Fibroblast of skin of back (primary cell): ENCODE measurements around the gene PXK.

Source experiments
- DNase-seq: peaks from one replicate; pipeline ENCODE4 v3.0.0-alpha.2; 2013

PXK gene

GRCh38 chr3:58384381-58385090, 51.8 kb downstream of the PXK start:
- DNase-seq, result no peak

- peak; percentile 91 for DNase-seq
Observed at GRCh38 chr3:58386626-58387365, 54.1 kb downstream of the PXK start.

- no peak for DNase-seq
Observed at GRCh38 chr3:58387650-58388546, 55.2 kb downstream of the PXK start.

- peak; percentile 79 for DNase-seq
Observed at GRCh38 chr3:58388550-58389091, 55.9 kb downstream of the PXK start.

- no peak for DNase-seq
Observed at GRCh38 chr3:58391156-58391865, 58.6 kb downstream of the PXK start.

GRCh38 chr3:58392181-58392580, 59.5 kb downstream of the PXK start:
- DNase-seq, result no peak

GRCh38 chr3:58394339-58394738, 61.6 kb downstream of the PXK start:
- no peak for DNase-seq

- DNase-seq, result no peak
Observed at GRCh38 chr3:58398669-58399333, 66.1 kb downstream of the PXK start.

GRCh38 chr3:58403513-58404109, 70.9 kb downstream of the PXK start:
- DNase-seq, result no peak

- DNase-seq, result peak; percentile 67
Observed at GRCh38 chr3:58404396-58404795, 71.7 kb downstream of the PXK start.

- no peak for DNase-seq
Observed at GRCh38 chr3:58408906-58409305, 76.2 kb downstream of the PXK start.

- no peak for DNase-seq
Observed at GRCh38 chr3:58409663-58410062, 77.0 kb downstream of the PXK start.

GRCh38 chr3:58411036-58411435, 78.3 kb downstream of the PXK start:
- no peak for DNase-seq

- no peak for DNase-seq
Observed at GRCh38 chr3:58411851-58412830, 79.4 kb downstream of the PXK start.

GRCh38 chr3:58414538-58415197, 82.0 kb downstream of the PXK start:
- DNase-seq, result peak; percentile 70

GRCh38 chr3:58416191-58416590, 83.5 kb downstream of the PXK start:
- no peak for DNase-seq

GRCh38 chr3:58417075-58417474, 84.4 kb downstream of the PXK start:
- no peak for DNase-seq

- no peak for DNase-seq
Observed at GRCh38 chr3:58418227-58418626, 85.5 kb downstream of the PXK start.

- peak; percentile 49 for DNase-seq
Observed at GRCh38 chr3:58419780-58420507, 87.3 kb downstream of the PXK start.
